Neural progenitor cell (in vitro differentiated cells): Measurements from ENCODE around the gene RINT1. TPM values are rescaled to one million over a fixed set of nuclear protein-coding genes. Genes with fewer than 3 reads are reported as not detected.
A peak's percentile ranks its signal among the peaks of the same experiment; 100 is the strongest.

Experiments
- DNase-seq: peaks from one replicate; pipeline ENCODE4 v3.0.0-alpha.2; 2016; ENCODE audit warnings: low spot score
- H2AFZ ChIP-seq: fragments of 200-600 bp; sonication (generic); replicated peaks from 2 replicates; pipeline ENCODE4 v1.6.1; 2016; ENCODE audit warnings: antibody characterized with exemption
- H3F3A ChIP-seq: fragments of 200-600 bp; sonication (generic); 2 replicates; pipeline ENCODE4 v1.6.1; 2016; ENCODE audit warnings: antibody characterized with exemption, low read depth
- H3K27ac ChIP-seq: fragments of 200-600 bp; sonication (generic); 2 replicates; pipeline ENCODE4 v1.5.1; 2016; ENCODE audit warnings: mild to moderate bottlenecking
- H3K27me3 ChIP-seq: fragments of 200-600 bp; sonication (generic); 2 replicates; pipeline ENCODE4 v1.6.1; 2016; ENCODE audit warnings: mild to moderate bottlenecking, moderate library complexity
- H3K36me3 ChIP-seq: fragments of 200-600 bp; sonication (generic); 2 replicates; pipeline ENCODE4 v1.5.1; 2016
- H3K4me1 ChIP-seq: fragments of 200-600 bp; sonication (generic); 2 replicates; pipeline ENCODE4 v1.6.1; 2016; ENCODE audit warnings: mixed run types
- H3K4me2 ChIP-seq: fragments of 200-600 bp; sonication (generic); 2 replicates; pipeline ENCODE4 v1.6.1; 2016
- H3K4me3 ChIP-seq: fragments of 200-600 bp; sonication (generic); 2 replicates; pipeline ENCODE4 v1.5.1; 2016
- H3K79me2 ChIP-seq: fragments of 200-600 bp; sonication (generic); 2 replicates; pipeline ENCODE4 v1.6.1; 2016; ENCODE audit warnings: low read depth
- H3K9ac ChIP-seq: fragments of 200-600 bp; sonication (generic); 2 replicates; pipeline ENCODE4 v1.6.1; 2016
- H3K9me3 ChIP-seq: fragments of 200-600 bp; sonication (generic); 2 replicates; pipeline ENCODE4 v1.5.1; 2016; ENCODE audit warnings: low read depth
- H4K20me1 ChIP-seq: fragments of 200-600 bp; sonication (generic); 2 replicates; pipeline ENCODE4 v1.6.1; 2016; ENCODE audit warnings: low read depth
- H3K27ac Mint-ChIP-seq: 3 replicates; pipeline ENCODE4 v1.8.0; 2021; ENCODE audit warnings: mixed read lengths
- H3K27me3 Mint-ChIP-seq: 2 replicates; pipeline ENCODE4 v1.8.0; 2022; ENCODE audit warnings: low read depth, mild to moderate bottlenecking, inconsistent platforms, moderate library complexity, mixed read lengths; ENCODE audit not compliant: insufficient read depth
- H3K36me3 Mint-ChIP-seq: 3 replicates; pipeline ENCODE4 v1.8.0; 2021; ENCODE audit warnings: mixed read lengths
- H3K4me1 Mint-ChIP-seq: 3 replicates; pipeline ENCODE4 v1.8.0; 2021; ENCODE audit warnings: mixed read lengths
- H3K4me3 Mint-ChIP-seq: 3 replicates; pipeline ENCODE4 v1.8.0; 2021; ENCODE audit warnings: mild to moderate bottlenecking, moderate library complexity, mixed read lengths
- H3K9me3 Mint-ChIP-seq: 3 replicates; pipeline ENCODE4 v1.8.0; 2020; ENCODE audit warnings: mixed read lengths
- CTCF ChIP-seq: fragments of 200-600 bp; sonication (generic); IDR thresholded peaks from 2 replicates; pipeline ENCODE4 v1.5.1; 2017; ENCODE audit warnings: antibody characterized with exemption, mild to moderate bottlenecking
- EZH2 ChIP-seq: fragments of 200-600 bp; sonication (generic); IDR thresholded peaks from 2 replicates; pipeline ENCODE4 v1.6.1; 2017; ENCODE audit warnings: antibody characterized with exemption, mild to moderate bottlenecking, moderate library complexity
- EZH2phosphoT487 ChIP-seq: fragments of 200-600 bp; sonication (generic); IDR thresholded peaks from 2 replicates; pipeline ENCODE4 v1.6.1; 2017; ENCODE audit warnings: antibody characterized with exemption
- total RNA-seq: library from RNA; depleted of rRNA; stranded (reverse); fragments of >200 nt; gene quantifications from 2 replicates; pipeline ENCODE4 v1.2.3, GENCODE V29; 2015; ENCODE audit warnings: low replicate concordance

The RINT1 gene
- total RNA-seq, result 8.7 and 9.0 TPM in 2 replicates

GRCh38 chr7:105531792-105532671 is at the start of gene RINT1:
TSS of gene RINT1 (plus strand) at chr7:105532201. CDS start at chr7:105532316, 115 bp downstream.
- Mint-ChIP-seq H3K36me3 (peaks cover 2% of the 10 kb centered on the region), H3K9me3 (peaks cover 2% of the 10 kb centered on the region), H3K27me3 (peaks cover 2% of the 10 kb centered on the region), H3K4me1 (peaks cover 14% of the 10 kb centered on the region), H3K4me3 (peak within 1 kb of the TSS; percentile 96), H3K27ac (peak within 1 kb of the TSS; percentile 94)
- Histone ChIP-seq H3K4me2 (peak within 1 kb of the TSS; percentile 93), H3K27me3 (no peaks in the 10 kb centered on the region), H2AFZ (peak within 1 kb of the TSS; percentile 89), H3K36me3 (no peaks in the 10 kb centered on the region), H3F3A (no peaks in the 10 kb centered on the region), H3K79me2 (peaks cover 29% of the 10 kb centered on the region), H3K27ac (no peak within 1 kb of the TSS), H3K9ac (peak within 1 kb of the TSS; percentile 87), H3K4me3 (peak within 1 kb of the TSS; percentile 89), H3K9me3 (no peaks in the 10 kb centered on the region), H4K20me1 (no peaks in the 10 kb centered on the region), H3K4me1 (peaks cover 6% of the 10 kb centered on the region)
- DNase-seq, result peak; percentile 95
- TF ChIP-seq CTCF (peak; percentile 84), EZH2 (no peak), EZH2phosphoT487 (no peak)

GRCh38 chr7:105487579-105488571 is 44.1 kb upstream of the RINT1 start:
- Histone ChIP-seq H3K27me3 (no peaks in the 10 kb centered on the region), H4K20me1 (no peaks in the 10 kb centered on the region), H3K27ac (no peak overlapping the region), H3K79me2 (no peaks in the 10 kb centered on the region), H3K4me1 (no peaks in the 10 kb centered on the region), H3K4me2 (no peak overlapping the region), H3F3A (peaks cover 5% of the 10 kb centered on the region), H3K9me3 (no peaks in the 10 kb centered on the region), H3K4me3 (no peak overlapping the region), H3K9ac (no peak overlapping the region), H2AFZ (no peak overlapping the region), H3K36me3 (peaks cover 11% of the 10 kb centered on the region)
- no peaks in the 10 kb centered on the region for H3K9me3 Mint-ChIP-seq
- peaks cover 8% of the 10 kb centered on the region for H3K36me3 Mint-ChIP-seq
- TF ChIP-seq CTCF, result peak; percentile 53
- TF ChIP-seq EZH2, result no peak
- no peak for TF ChIP-seq EZH2phosphoT487
- H3K4me1 Mint-ChIP-seq, result peaks cover 2% of the 10 kb centered on the region
- no peak overlapping the region for H3K4me3 Mint-ChIP-seq
- no peak overlapping the region for H3K27ac Mint-ChIP-seq
- H3K27me3 Mint-ChIP-seq, result no peaks in the 10 kb centered on the region
- peak; percentile 9 for DNase-seq

- peaks cover 9% of the 10 kb centered on the region for H3K36me3 Mint-ChIP-seq
- no peak overlapping the region for H3K9ac ChIP-seq
Observed at GRCh38 chr7:105489409-105489808, 42.6 kb upstream of the RINT1 start.

More at GRCh38 chr7:105489409-105489808, 42.6 kb upstream of the RINT1 start:
- no peak overlapping the region for H3K4me3 ChIP-seq
- H2AFZ ChIP-seq, result no peak overlapping the region
- TF ChIP-seq CTCF (no peak), EZH2 (no peak), EZH2phosphoT487 (no peak)
- no peaks in the 10 kb centered on the region for H3K4me1 ChIP-seq
- H3K9me3 ChIP-seq, result no peaks in the 10 kb centered on the region
- H3K27ac ChIP-seq, result no peak overlapping the region
- Mint-ChIP-seq H3K27ac (no peak overlapping the region), H3K9me3 (no peaks in the 10 kb centered on the region), H3K4me3 (no peak overlapping the region), H3K27me3 (no peaks in the 10 kb centered on the region), H3K4me1 (peaks cover 2% of the 10 kb centered on the region)
- H3K36me3 ChIP-seq, result peaks cover 11% of the 10 kb centered on the region
- no peak for DNase-seq
- H4K20me1 ChIP-seq, result no peaks in the 10 kb centered on the region
- H3F3A ChIP-seq, result peaks cover 5% of the 10 kb centered on the region
- no peaks in the 10 kb centered on the region for H3K79me2 ChIP-seq
- H3K4me2 ChIP-seq, result no peak overlapping the region
- no peaks in the 10 kb centered on the region for H3K27me3 ChIP-seq
